NCI-H446 treated with DMSO at 0.1 percent for 48 hours (cell line): Measurements from ENCODE around the gene RSRC2.
A peak's percentile ranks its signal among the peaks of the same experiment; 100 is the strongest.
"Not testable (repeated sequence)": the region's sequence is repeated elsewhere in the genome, so short reads cannot be mapped to it uniquely, and the experiment has no call there.

Experiments used
- DNase-seq: peaks from one replicate; lab custom pipeline; 2025; lab: John Stamatoyannopoulos, UW

RSRC2 gene

GRCh38 chr12:122517877-122518276 is 8.9 kb downstream of the RSRC2 start:
- DNase-seq: no peak

GRCh38 chr12:122516544-122517361 is 10.0 kb downstream of the RSRC2 start:
- no peak for DNase-seq

- DNase-seq: no peak
Observed at GRCh38 chr12:122515275-122515674, 11.5 kb downstream of the RSRC2 start.

- no peak for DNase-seq
Observed at GRCh38 chr12:122513660-122514059, 13.1 kb downstream of the RSRC2 start.

- DNase-seq: not testable (repeated sequence)
Observed at GRCh38 chr12:122513028-122513427, 13.7 kb downstream of the RSRC2 start.

GRCh38 chr12:122508163-122508562 is 18.6 kb downstream of the RSRC2 start:
- no peak for DNase-seq

GRCh38 chr12:122506393-122506938 is 20.3 kb downstream of the RSRC2 start:
- no peak for DNase-seq

GRCh38 chr12:122505419-122506051 is 21.2 kb downstream of the RSRC2 start:
- DNase-seq: no peak

- no peak for DNase-seq
Observed at GRCh38 chr12:122503783-122504590, 22.7 kb downstream of the RSRC2 start.

- no peak for DNase-seq
Observed at GRCh38 chr12:122503147-122503751, 23.5 kb downstream of the RSRC2 start.

GRCh38 chr12:122501489-122501989 is 25.2 kb downstream of the RSRC2 start:
- no peak for DNase-seq

- DNase-seq: peak; percentile 97
Observed at GRCh38 chr12:122500685-122501488, 25.8 kb downstream of the RSRC2 start, which contains the start of gene ZCCHC8. ZCCHC8 (minus strand) TSS chr12:122500932; CDS start chr12:122500840, 92 bp downstream.

- no peak for DNase-seq
Observed at GRCh38 chr12:122499991-122500684, 26.6 kb downstream of the RSRC2 start.

GRCh38 chr12:122495258-122495657 is 31.5 kb downstream of the RSRC2 start:
- no peak for DNase-seq

GRCh38 chr12:122493222-122493621 is 33.5 kb downstream of the RSRC2 start:
- not testable (repeated sequence) for DNase-seq

- DNase-seq: no peak
Observed at GRCh38 chr12:122491991-122492390, 34.7 kb downstream of the RSRC2 start.

- DNase-seq: no peak
Observed at GRCh38 chr12:122489038-122489437, 37.7 kb downstream of the RSRC2 start.

- not testable (repeated sequence) for DNase-seq
Observed at GRCh38 chr12:122487807-122488206, 38.9 kb downstream of the RSRC2 start.

- DNase-seq: no peak
Observed at GRCh38 chr12:122486805-122487426, 39.8 kb downstream of the RSRC2 start.

GRCh38 chr12:122486360-122486759 is 40.4 kb downstream of the RSRC2 start:
- DNase-seq: not testable (repeated sequence)
